RWPE2 (cell line): ENCODE measurements around the gene ACKR2.

Source experiments
- ATAC-seq: fragments of 200-7000 bp; cut with Tn5 transposase; 3 replicates; pipeline ENCODE4 v1.9.1; 2021; ENCODE audit warnings: low read depth
- DNase-seq: peaks from one replicate; pipeline ENCODE4 v3.0.0-alpha.2; 2020; ENCODE audit warnings: low spot score
- H3K27ac ChIP-seq: fragments of 450-650 bp; 2 replicates; pipeline ENCODE4 v1.5.1; 2017; ENCODE audit warnings: mild to moderate bottlenecking; ENCODE audit not compliant: poor library complexity, severe bottlenecking
- H3K27me3 ChIP-seq: fragments of 250-450 bp; sonication (Bioruptor Pico); 2 replicates; pipeline ENCODE4 v1.5.1; 2021; ENCODE audit warnings: mild to moderate bottlenecking, moderate library complexity; ENCODE audit not compliant: insufficient read depth, poor library complexity, severe bottlenecking
- H3K36me3 ChIP-seq: fragments of 250-450 bp; sonication (Bioruptor Pico); 2 replicates; pipeline ENCODE4 v1.5.1; 2020; ENCODE audit warnings: low read depth, mild to moderate bottlenecking, moderate library complexity
- H3K4me1 ChIP-seq: fragments of 250-450 bp; sonication (Bioruptor Pico); 2 replicates; pipeline ENCODE4 v1.5.1; 2021; ENCODE audit warnings: mild to moderate bottlenecking, moderate library complexity; ENCODE audit not compliant: insufficient read depth, poor library complexity, severe bottlenecking
- H3K4me3 ChIP-seq: fragments of 250-450 bp; sonication (Bioruptor Pico); 2 replicates; pipeline ENCODE4 v1.5.1; 2021; ENCODE audit warnings: mild to moderate bottlenecking, moderate library complexity; ENCODE audit not compliant: severe bottlenecking
- H3K9me3 ChIP-seq: fragments of 250-450 bp; sonication (Bioruptor Pico); 2 replicates; pipeline ENCODE4 v1.5.1; 2021; ENCODE audit warnings: mild to moderate bottlenecking, moderate library complexity; ENCODE audit not compliant: severe bottlenecking
- TF ChIP-seq, protein P1 (sequence below): fragments of 450-650 bp; IDR thresholded peaks from one replicate; pipeline ENCODE4 v1.5.1; 2017; ENCODE audit warnings: mild to moderate bottlenecking, moderate library complexity; ENCODE audit not compliant: poor library complexity, severe bottlenecking

ACKR2 gene

DNA sequence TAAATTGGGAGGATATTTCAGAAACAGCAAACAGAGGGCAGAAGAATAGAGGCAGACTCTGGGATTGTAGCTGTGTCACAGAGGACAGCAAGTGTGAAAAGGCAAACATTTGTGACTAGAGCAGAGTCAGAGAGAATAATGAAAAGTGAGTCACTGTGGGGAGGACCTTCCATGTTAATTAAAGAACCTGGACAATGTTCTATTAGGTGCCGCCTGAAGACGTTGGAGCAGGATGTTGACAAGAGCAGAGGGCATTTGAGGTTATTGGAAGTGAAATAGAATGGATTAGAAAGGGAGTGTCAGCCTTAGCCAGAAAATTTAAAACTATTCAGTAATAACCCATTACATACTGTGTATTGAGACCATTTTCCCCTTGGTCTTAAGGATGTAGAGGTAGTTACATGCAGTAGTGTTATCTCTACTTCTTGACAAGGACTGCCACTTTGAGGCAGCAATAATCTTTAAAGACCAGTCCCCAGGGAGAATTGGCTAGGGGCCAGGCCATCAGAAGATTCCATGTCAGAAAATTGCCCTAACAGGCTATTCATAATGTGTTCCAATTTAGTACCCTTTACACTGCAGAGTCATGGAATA lies 5.8 kb downstream of the ACKR2 start:
- Histone ChIP-seq H3K9me3 (no peaks in the 10 kb centered on the region), H3K27ac (no peak overlapping the region), H3K27me3 (no peaks in the 10 kb centered on the region)

GRCh38 chr3:42815826-42816225 lies 6.6 kb downstream of the ACKR2 start:
- H3K27ac ChIP-seq, result no peak overlapping the region
- peaks cover 29% of the 10 kb centered on the region for H3K4me1 ChIP-seq
- H3K36me3 ChIP-seq, result no peaks in the 10 kb centered on the region
- TF ChIP-seq, protein P1, sequence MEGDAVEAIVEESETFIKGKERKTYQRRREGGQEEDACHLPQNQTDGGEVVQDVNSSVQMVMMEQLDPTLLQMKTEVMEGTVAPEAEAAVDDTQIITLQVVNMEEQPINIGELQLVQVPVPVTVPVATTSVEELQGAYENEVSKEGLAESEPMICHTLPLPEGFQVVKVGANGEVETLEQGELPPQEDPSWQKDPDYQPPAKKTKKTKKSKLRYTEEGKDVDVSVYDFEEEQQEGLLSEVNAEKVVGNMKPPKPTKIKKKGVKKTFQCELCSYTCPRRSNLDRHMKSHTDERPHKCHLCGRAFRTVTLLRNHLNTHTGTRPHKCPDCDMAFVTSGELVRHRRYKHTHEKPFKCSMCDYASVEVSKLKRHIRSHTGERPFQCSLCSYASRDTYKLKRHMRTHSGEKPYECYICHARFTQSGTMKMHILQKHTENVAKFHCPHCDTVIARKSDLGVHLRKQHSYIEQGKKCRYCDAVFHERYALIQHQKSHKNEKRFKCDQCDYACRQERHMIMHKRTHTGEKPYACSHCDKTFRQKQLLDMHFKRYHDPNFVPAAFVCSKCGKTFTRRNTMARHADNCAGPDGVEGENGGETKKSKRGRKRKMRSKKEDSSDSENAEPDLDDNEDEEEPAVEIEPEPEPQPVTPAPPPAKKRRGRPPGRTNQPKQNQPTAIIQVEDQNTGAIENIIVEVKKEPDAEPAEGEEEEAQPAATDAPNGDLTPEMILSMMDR, result no peak
- DNase-seq (no peak), ATAC-seq (no peak)
- H3K27me3 ChIP-seq, result no peaks in the 10 kb centered on the region
- H3K4me3 ChIP-seq, result no peak overlapping the region
- no peaks in the 10 kb centered on the region for H3K9me3 ChIP-seq

More for the DNA sequence above, 5.8 kb downstream of the ACKR2 start:
- ATAC-seq, result peak; percentile 70; the same call in 2 of the 3 replicates
- Histone ChIP-seq H3K4me1 (peaks cover 22% of the 10 kb centered on the region), H3K4me3 (no peak overlapping the region), H3K36me3 (no peaks in the 10 kb centered on the region)
- no peak for DNase-seq
- TF ChIP-seq, protein P1, result no peak

- ATAC-seq (peak; percentile 4; the same call in 2 of the 3 replicates), DNase-seq (no peak)
- no peaks in the 10 kb centered on the region for H3K36me3 ChIP-seq
- peak overlapping the region; percentile 60 for H3K27ac ChIP-seq
- no peak overlapping the region for H3K4me3 ChIP-seq
- TF ChIP-seq, protein P1, result no peak
- peaks cover 50% of the 10 kb centered on the region for H3K4me1 ChIP-seq
- H3K9me3 ChIP-seq, result no peaks in the 10 kb centered on the region
- H3K27me3 ChIP-seq, result no peaks in the 10 kb centered on the region
Measured at GRCh38 chr3:42819351-42819965, 10.2 kb downstream of the ACKR2 start.

DNA sequence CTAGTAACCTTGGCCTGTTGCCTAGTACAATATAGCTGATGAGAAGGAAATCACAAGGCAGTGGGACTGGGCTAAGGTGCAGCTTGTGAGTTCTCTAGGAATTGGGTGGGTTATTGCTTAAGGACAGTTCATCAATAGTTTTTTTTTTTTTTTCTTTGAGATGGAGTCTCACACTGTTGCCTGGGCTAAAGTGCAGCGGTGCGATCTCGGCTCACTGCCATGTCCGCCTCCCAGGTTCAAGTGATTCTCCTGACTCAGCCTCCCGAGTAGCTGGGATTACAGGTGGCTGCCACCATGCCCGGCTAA lies 11.5 kb downstream of the ACKR2 start:
- H3K9me3 ChIP-seq, result no peaks in the 10 kb centered on the region
- DNase-seq (no peak), ATAC-seq (no peak)
- no peaks in the 10 kb centered on the region for H3K27me3 ChIP-seq
- peaks cover 39% of the 10 kb centered on the region for H3K4me1 ChIP-seq
- no peak overlapping the region for H3K4me3 ChIP-seq
- peak overlapping the region; percentile 60 for H3K27ac ChIP-seq
- TF ChIP-seq, protein P1, result no peak
- H3K36me3 ChIP-seq, result no peaks in the 10 kb centered on the region

- ATAC-seq, result peak; percentile 26; the same call in 2 of the 3 replicates
- no peak for DNase-seq
Measured at GRCh38 chr3:42822828-42823227, 13.6 kb downstream of the ACKR2 start.

More at GRCh38 chr3:42822828-42823227, 13.6 kb downstream of the ACKR2 start:
- TF ChIP-seq, protein P1, result no peak
- peaks cover 52% of the 10 kb centered on the region for H3K4me1 ChIP-seq
- H3K27me3 ChIP-seq, result no peaks in the 10 kb centered on the region
- H3K27ac ChIP-seq, result peak overlapping the region; percentile 80
- no peak overlapping the region for H3K4me3 ChIP-seq
- H3K9me3 ChIP-seq, result no peaks in the 10 kb centered on the region
- H3K36me3 ChIP-seq, result no peaks in the 10 kb centered on the region
